Neuron (in vitro differentiated cells): Measurements from ENCODE around the gene LPIN2.

ENCODE experiments used
- H2AFZ ChIP-seq: one replicate; pipeline ENCODE4 v1.6.1; 2013; ENCODE audit warnings: low read depth, mild to moderate bottlenecking, inconsistent platforms, low read length, moderate library complexity
- H3K27me3 ChIP-seq: one replicate; pipeline ENCODE4 v1.6.1; 2013; ENCODE audit warnings: low read length; ENCODE audit not compliant: insufficient read depth
- H3K36me3 ChIP-seq: one replicate; pipeline ENCODE4 v1.6.1; 2013; ENCODE audit warnings: low read length; ENCODE audit not compliant: insufficient read depth
- H3K4me1 ChIP-seq: one replicate; pipeline ENCODE4 v1.6.1; 2013; ENCODE audit warnings: low read length; ENCODE audit not compliant: insufficient read depth
- H3K4me3 ChIP-seq: 2 replicates; pipeline ENCODE4 v1.5.1; 2013; ENCODE audit warnings: mild to moderate bottlenecking, low read length, moderate library complexity
- H3K9me3 ChIP-seq: one replicate; pipeline ENCODE4 v1.6.1; 2013; ENCODE audit warnings: low read length

The LPIN2 gene

GRCh38 chr18:3013024-3013804 is at the start of gene LPIN2:
Gene LPIN2 (minus strand): TSS chr18:3013144. CDS start chr18:2960840, 52,304 bp downstream.
- Histone ChIP-seq H3K36me3 (peaks cover 14% of the 10 kb centered on the region), H3K4me1 (peaks cover 14% of the 10 kb centered on the region), H3K27me3 (no peaks in the 10 kb centered on the region), H3K9me3 (peaks cover 5% of the 10 kb centered on the region), H2AFZ (peak within 1 kb of the TSS; percentile 99), H3K4me3 (peak within 1 kb of the TSS; percentile 90)

- Histone ChIP-seq H3K36me3 (no peaks in the 10 kb centered on the region), H3K4me1 (peaks cover 5% of the 10 kb centered on the region), H3K27me3 (no peaks in the 10 kb centered on the region), H3K9me3 (no peaks in the 10 kb centered on the region), H2AFZ (no peak overlapping the region), H3K4me3 (no peak overlapping the region)
These were observed 48.8 kb upstream of the LPIN2 start for GRCh38 chr18:3061581-3062312.

DNA sequence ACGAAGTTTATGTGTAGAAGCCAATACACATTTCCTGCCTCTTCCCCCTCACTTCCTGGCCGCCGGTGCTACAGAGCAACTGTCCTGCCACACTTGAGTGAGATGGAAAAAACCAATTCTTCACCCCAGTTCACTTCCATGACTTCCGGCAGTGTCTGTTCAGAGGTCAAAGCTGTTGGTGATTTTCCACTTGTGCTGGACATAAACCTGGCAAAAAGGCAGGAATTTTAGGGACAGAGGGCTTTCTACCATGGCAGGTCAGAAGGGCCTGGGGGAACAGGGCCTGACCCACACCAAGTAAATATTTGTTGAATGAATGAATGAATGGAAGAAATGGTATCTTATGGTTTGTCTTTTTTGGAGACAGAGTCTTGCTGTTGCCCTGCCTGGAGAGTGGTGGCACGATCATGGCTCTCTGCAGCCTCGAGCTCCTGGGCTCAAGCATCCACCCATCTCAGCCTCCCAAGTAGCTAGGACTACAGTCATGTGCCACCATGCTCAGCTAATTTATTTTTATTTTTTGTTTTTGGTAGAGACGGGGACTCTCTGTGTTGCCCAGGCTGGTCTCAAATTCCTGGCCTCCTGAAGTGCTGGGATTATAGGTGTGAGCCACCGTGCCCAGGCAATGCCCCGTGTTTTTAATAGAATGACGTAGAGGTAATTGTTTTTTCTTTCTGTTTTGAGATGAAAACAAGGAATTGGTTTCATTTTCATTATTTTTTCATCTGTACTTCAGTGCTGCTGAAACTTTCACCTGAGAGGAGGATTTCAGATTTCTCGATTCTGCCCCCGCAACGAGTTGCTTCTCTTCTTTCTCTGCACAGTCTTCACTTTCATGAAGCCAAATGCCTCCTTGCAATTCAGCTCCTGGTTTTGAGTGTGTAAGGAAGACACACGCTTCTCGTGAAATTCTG is 48.0 kb upstream of the LPIN2 start:
- Histone ChIP-seq H3K4me1 (peaks cover 5% of the 10 kb centered on the region), H3K27me3 (no peaks in the 10 kb centered on the region), H3K9me3 (no peaks in the 10 kb centered on the region), H3K36me3 (no peaks in the 10 kb centered on the region), H3K4me3 (no peak overlapping the region), H2AFZ (no peak overlapping the region)

- Histone ChIP-seq H3K9me3 (no peaks in the 10 kb centered on the region), H3K4me3 (no peak overlapping the region), H3K27me3 (no peaks in the 10 kb centered on the region), H3K4me1 (peaks cover 5% of the 10 kb centered on the region), H2AFZ (no peak overlapping the region), H3K36me3 (no peaks in the 10 kb centered on the region)
These were observed 46.3 kb upstream of the LPIN2 start for GRCh38 chr18:3059272-3059671.

- H3K9me3 ChIP-seq = no peaks in the 10 kb centered on the region
- H3K4me1 ChIP-seq = peaks cover 5% of the 10 kb centered on the region
- H2AFZ ChIP-seq = no peak overlapping the region
- H3K4me3 ChIP-seq = no peak overlapping the region
- H3K27me3 ChIP-seq = no peaks in the 10 kb centered on the region
- H3K36me3 ChIP-seq = no peaks in the 10 kb centered on the region
These were observed 45.6 kb upstream of the LPIN2 start for GRCh38 chr18:3058328-3059191.

GRCh38 chr18:3057526-3057925 is 44.6 kb upstream of the LPIN2 start:
- H3K27me3 ChIP-seq = no peaks in the 10 kb centered on the region
- peaks cover 5% of the 10 kb centered on the region for H3K4me1 ChIP-seq
- no peak overlapping the region for H3K4me3 ChIP-seq
- H3K36me3 ChIP-seq = no peaks in the 10 kb centered on the region
- no peak overlapping the region for H2AFZ ChIP-seq
- H3K9me3 ChIP-seq = no peaks in the 10 kb centered on the region

- Histone ChIP-seq H3K4me1 (peaks cover 5% of the 10 kb centered on the region), H3K9me3 (no peaks in the 10 kb centered on the region), H2AFZ (no peak overlapping the region), H3K27me3 (no peaks in the 10 kb centered on the region), H3K36me3 (no peaks in the 10 kb centered on the region), H3K4me3 (no peak overlapping the region)
These were observed 43.4 kb upstream of the LPIN2 start for GRCh38 chr18:3056311-3056710.

- no peaks in the 10 kb centered on the region for H3K9me3 ChIP-seq
- no peak overlapping the region for H2AFZ ChIP-seq
- H3K4me1 ChIP-seq = peaks cover 5% of the 10 kb centered on the region
- no peak overlapping the region for H3K4me3 ChIP-seq
- no peaks in the 10 kb centered on the region for H3K36me3 ChIP-seq
- H3K27me3 ChIP-seq = no peaks in the 10 kb centered on the region
These were observed 42.9 kb upstream of the LPIN2 start for GRCh38 chr18:3055816-3056215.

DNA sequence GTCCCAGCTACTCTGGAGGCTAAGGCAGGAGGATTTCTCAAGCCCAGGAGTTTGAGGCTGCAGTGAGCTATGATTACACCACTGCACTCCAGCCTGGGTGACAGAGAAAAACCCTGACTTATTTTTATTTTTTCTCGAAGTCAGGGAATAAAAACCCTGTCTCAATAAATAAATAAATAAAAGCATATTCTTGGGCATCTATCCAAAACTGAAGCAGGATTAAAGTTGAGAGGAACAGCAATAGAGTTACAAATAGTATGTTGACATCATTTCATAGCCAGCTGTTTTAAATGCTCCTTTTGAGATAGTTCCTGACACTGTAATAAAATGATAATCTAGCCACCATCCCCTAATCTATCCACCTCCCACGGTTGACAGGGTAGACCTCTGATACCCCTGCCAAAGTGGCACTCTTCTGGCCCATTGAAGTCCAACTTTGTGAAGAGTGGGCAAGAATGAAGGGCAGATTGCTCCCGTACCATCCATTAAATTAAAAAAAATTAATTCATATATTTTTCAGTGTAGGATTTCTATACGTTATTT is 42.3 kb upstream of the LPIN2 start:
- Histone ChIP-seq H3K4me3 (no peak overlapping the region), H3K9me3 (no peaks in the 10 kb centered on the region), H3K27me3 (no peaks in the 10 kb centered on the region), H2AFZ (no peak overlapping the region), H3K4me1 (peaks cover 5% of the 10 kb centered on the region), H3K36me3 (no peaks in the 10 kb centered on the region)

DNA sequence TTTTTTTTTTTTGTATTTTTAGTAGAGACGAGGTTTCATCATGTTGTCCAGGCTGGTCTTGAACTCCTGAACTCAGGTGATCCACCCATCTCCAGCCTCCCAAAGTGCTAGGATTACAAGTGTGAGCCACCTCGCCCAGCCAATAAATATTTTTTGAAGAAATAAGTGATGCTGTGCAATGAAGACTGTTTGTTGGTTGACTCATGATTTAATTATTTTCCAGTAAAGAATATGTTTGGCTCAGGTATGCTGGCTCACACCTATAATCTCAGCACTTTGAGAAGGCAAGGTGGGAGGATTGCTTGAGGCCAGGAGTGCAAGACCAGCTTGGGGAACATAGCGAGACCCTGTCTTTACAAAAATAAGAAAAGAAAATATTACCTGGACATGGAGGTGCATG is 41.8 kb upstream of the LPIN2 start:
- Histone ChIP-seq H3K4me3 (no peak overlapping the region), H3K27me3 (no peaks in the 10 kb centered on the region), H3K9me3 (no peaks in the 10 kb centered on the region), H3K36me3 (no peaks in the 10 kb centered on the region), H3K4me1 (peaks cover 5% of the 10 kb centered on the region), H2AFZ (no peak overlapping the region)

GRCh38 chr18:3054214-3054613 is 41.3 kb upstream of the LPIN2 start:
- H3K27me3 ChIP-seq = no peaks in the 10 kb centered on the region
- no peak overlapping the region for H3K4me3 ChIP-seq
- H3K36me3 ChIP-seq = no peaks in the 10 kb centered on the region
- peaks cover 5% of the 10 kb centered on the region for H3K4me1 ChIP-seq
- no peaks in the 10 kb centered on the region for H3K9me3 ChIP-seq
- H2AFZ ChIP-seq = no peak overlapping the region

- no peaks in the 10 kb centered on the region for H3K4me1 ChIP-seq
- no peaks in the 10 kb centered on the region for H3K36me3 ChIP-seq
- no peak overlapping the region for H2AFZ ChIP-seq
- H3K27me3 ChIP-seq = no peaks in the 10 kb centered on the region
- no peaks in the 10 kb centered on the region for H3K9me3 ChIP-seq
- H3K4me3 ChIP-seq = no peak overlapping the region
These were observed 40.1 kb upstream of the LPIN2 start for GRCh38 chr18:3053081-3053480.
